GM18858 (cell line): ENCODE measurements around the gene GNG13.
"Not testable (repeated sequence)": the region's sequence is repeated elsewhere in the genome, so short reads cannot be mapped to it uniquely, and the experiment has no call there.

ENCODE experiments used
- ATAC-seq: cut with Tn5 transposase; IDR thresholded peaks from one replicate; pipeline ENCODE4 v1.9.1; 2021; ENCODE audit not compliant: unreplicated experiment

GNG13 gene

DNA sequence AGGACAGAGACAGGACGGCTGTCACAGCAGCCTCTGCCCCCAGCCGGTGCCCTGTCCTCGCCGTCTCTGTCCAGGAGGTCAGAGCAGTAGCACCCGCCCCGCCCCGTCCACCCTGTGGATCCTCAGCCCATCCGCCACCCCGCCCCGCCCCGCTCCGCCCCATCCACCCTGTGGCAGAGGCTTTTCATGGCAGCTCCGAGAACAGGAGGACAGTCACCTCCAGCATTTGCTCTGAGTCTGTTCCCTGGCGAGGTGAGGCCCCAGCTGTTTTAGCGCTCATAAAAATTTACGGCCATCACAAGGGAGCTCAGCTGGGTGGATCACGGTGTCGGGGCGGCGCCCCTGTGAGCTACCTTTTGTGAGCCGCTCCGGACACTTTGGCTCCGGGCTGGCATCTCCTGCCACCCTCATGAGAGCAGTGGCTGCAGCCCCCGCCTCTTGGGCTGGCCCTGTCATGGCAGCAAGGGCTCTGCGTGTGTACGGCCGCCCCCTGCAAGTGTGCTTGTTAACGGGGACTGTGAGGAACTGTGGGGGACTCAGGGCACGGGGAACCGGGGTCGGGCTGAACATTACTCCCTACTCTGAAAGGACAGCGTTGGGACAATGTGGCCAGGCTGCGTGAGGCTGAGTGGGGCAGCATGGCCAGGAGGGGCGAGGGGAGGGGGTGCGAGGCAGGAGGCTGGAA is 32.3 kb upstream of the GNG13 start:
- ATAC-seq = no peak

DNA sequence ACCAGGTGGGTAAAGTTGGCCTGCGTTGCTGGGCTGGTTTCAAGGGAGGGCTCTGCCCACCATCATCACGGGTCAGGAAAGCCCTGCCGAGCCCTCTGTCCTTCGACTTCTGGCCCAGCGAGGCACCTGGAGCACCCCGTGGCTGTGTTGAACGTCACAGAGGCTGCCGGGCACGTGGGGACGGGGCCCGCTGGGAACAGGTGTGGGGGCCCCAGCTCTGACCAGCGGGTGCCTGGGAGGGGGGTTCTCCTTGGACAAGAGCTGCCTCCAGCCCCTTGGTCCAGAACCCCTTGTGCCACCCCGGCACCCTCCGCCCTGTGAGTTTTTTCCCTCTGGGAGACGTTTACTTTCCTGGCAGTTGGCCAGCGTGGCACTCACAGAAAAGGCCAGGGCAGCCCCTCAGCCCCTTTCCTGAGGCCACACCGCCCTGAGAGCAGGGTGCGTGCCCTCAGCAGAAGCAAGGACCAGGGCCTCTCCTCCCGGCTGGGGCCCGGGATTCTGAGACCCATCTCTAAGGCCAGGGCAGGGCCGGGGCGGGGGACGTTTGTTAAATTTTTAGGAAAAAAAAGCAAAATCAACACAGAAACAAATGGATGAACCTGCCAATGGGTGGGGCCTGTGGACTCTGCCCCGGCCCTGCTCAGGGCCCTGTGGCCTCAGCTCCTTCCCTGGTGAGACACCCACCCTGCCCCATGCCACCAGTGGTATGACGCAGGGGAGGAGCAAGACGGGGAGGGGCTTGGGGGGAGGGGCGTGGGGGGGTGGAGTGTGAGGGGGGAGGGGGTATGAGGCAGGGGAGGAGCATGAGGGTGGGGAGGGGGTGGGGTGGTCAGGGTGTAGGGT is 31.3 kb upstream of the GNG13 start:
- ATAC-seq = no peak

DNA sequence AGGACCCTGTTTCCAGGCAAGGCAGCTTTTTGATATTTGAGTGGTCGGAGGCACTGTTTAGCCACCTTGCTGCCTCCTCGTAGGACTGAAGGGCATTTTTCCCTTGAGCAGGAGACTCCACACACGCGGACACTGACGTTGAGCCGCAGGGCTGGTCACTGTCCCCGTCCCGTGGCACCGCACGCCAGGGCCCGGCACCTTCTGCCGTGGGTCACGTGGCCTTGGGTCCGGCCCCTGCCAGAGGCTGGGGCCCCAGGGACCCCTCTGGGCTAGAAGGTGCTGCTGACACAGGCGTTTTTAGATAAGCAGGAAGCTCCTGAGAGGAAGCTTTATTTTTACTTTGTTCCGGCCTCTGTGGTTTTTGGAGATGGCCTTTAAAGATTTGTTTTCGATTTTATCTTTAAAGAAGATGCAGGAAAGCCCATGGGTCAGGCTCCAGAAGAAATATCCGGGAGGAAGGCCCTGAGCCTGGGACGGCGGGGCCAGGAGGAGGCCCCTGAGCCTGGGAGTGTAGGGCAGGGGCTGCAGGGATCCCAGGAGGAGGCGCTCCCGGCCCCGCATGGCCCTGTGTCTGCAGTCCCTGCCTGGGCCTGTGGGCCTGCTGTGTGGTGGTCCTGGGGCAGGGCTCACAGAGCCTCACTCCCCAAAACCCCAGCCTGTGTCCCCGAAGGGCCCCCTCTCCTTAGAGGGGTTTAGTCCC is 30.5 kb upstream of the GNG13 start:
- ATAC-seq = no peak

DNA sequence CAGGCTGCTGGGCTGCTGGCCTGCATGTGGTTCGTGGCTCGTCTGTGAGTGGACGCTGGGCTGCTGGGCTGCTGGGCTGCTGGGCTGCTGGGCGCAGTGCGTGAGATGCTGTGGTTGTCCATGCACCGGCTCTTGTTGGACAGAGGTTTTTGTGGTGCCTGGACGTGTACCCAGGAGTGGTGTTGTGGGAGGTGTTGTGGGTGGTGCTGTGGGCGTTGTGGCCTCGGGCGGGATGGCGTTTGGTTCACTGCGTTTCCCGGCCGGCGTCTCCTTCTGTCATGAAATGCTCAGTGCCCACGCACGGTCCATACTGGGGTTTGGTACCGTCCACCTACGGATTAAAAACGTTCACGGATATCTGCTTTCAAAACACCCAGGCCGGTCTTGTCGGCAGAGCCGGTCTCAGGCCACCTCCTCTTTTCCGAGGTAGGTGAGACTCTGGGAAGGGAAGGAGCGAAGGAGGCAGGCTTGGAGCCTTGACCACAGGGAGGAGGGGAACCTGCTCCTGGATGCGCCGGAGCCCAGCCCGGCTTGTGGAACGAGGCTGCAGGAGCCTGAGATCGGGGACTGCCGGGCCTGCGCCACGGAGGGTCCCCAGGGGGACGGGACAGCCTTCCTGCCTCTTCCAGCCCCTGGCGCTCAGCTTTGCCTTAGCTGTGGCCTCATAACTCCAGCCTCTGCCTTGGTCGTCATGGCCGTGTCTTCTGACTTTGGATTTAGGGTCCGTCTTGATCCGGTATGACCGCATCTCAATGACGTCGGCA is 29.8 kb upstream of the GNG13 start:
- no peak for ATAC-seq

DNA sequence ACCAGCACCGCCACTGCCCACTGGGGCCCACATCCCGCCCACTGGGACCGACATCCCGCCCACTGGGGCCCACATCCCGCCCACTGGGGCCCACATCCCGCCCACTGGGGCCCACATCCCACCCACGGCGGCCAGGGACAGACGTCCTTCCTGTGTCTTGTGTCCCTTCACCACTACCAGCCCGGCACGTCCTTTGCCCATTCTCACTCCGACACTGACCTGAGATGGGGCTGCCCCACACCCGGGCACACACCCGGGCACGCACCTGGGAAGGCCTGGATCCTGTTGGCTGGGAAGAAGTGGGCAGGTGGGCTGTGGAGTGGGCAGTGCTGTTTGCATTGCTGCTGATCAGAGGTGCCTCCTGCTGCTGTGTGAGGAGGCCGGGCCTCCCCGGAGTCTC is 28.4 kb upstream of the GNG13 start:
- no peak for ATAC-seq

DNA sequence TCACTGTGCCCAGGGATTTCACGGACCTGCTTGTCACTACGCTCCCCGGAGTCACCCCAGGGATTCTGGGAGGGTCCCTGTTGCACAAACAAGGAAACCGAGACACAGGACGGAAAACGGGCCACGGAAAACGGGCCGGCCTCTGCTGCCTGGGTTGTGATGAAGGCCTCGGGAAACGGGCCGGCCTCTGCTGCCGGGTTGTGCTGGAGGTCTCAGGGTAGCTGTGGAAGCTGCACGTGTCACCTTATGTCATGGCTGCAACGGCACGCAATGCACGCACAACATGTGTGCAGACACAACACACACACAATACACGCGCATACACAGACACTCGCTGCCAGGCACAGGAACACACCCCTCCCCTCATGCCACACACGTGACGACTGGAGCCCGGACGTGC is 27.0 kb upstream of the GNG13 start:
- no peak for ATAC-seq

DNA sequence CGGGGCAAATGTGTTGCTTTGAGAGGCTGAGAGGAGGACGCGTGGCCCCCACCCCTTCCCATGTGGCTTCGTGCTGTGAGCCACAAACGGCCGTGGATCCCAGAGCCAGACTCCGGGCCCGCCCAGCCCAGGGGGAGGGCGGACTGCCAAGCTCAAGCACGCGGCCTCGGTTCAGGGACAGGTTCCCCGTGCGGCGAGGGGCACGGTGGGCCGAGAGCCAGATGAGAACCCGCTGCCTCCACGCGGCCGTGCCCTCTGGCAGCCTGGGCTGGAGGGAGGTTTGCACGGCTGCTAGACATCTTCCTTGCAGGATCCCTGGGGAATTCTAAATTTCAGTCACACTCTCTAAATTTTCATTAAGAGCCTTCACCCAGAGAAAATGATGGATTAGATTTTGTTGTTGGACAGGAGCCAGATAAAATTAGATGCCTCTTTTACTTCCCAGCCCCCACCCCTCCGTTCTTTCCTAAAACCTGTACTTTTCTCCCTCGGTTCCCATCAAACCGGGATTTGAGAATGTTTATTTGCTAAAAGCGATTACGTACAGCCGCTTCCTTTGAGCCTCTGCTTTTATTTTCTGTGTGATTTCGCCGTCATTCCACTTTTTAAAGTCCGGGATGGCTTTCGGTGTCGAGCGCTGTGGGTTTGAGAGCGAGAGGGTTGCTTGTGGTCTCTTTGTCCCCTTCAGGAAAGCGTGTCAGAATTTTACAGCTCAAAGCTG is 25.0 kb upstream of the GNG13 start:
- no peak for ATAC-seq

DNA sequence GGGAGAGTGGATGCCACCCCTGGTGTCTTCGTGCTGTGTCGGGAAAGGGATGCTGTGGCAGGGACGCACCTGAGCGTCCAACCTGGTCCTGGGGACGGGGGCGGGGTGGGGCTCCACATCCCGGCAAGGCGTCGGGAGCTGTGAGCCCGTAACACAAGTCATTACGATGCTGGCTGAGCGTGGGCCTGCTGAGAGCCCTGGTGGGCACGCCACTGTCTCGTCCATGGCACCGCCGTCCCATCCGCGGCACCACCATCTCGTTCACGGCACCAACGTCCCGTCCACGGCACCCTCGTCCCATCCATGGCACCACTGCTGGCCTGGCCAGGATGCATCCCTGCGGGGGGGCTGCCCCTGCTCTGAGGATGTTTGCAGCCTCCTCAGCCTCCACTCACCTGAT is 24.1 kb upstream of the GNG13 start:
- no peak for ATAC-seq

DNA sequence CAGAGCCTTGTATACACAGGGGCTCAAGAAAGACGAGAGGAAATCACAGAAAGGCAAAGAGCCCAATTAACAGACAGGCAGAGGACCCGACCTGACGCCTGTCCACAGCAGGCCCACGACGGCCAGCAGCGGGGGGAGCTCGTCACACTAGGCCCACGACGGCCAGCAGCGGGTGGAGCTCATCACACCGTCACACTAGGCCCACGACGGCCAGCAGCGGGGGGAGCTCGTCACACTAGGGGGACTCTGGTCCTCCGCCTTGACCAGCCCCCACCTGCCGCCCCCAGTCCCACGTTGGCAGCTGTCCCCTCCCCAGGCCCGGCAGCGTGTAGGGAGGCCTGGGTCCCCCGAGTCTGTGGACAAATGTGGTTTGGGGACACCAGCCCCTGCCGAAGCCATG is 23.7 kb upstream of the GNG13 start:
- ATAC-seq = no peak

DNA sequence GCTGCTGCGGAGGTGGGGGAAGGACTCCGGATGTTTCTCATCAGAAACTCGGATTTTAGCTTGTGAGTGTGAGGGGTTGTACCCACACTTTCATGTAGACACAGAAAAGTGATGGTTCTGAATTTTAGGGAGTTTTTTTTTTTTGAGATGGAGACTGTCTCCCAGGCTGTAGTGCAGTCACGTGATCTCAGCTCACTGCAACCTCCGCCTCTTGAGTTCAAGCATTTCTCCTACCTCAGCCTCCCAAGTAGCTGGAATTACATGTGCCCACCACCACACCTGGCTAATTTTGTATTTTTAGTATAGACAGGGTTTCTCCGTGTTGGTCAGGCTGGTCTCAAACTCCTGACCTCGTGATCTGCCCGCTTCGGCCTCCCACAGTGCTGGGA is 22.4 kb upstream of the GNG13 start:
- no peak for ATAC-seq

DNA sequence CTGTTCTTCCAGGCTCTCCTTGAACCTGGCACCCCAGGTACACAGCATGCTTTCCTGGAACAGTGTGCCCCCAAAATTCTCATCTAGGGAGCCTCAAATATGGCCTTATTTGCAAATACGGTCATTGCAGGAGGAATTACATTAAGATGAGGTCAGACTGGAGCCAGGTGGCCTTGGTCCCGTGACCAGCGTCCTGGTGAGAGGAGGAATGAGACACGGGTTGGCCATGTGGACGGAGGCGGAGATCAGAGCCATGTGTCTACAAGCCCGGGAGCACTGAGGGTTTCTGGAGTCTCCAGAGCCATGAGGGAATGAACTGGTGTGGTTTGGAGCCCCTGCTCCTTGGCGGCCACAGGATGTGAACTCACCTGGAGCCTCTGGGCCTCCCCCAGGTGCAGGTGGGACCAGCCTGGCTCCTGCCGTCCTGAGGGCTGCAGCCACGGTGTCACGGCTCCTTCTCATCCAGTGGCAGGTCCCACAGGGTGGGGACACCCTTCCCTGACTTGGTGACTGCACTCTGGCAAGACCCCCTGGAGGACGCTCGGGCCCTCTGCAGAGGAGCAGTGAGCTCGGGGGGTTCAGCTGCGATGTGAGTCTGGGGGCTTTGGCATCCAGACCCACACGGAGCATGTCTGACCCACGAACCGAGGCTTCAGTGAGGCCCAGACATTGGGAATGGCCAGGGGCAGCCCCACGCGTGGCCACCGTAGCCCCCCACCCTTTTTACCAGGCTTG is 21.8 kb upstream of the GNG13 start:
- ATAC-seq = no peak

DNA sequence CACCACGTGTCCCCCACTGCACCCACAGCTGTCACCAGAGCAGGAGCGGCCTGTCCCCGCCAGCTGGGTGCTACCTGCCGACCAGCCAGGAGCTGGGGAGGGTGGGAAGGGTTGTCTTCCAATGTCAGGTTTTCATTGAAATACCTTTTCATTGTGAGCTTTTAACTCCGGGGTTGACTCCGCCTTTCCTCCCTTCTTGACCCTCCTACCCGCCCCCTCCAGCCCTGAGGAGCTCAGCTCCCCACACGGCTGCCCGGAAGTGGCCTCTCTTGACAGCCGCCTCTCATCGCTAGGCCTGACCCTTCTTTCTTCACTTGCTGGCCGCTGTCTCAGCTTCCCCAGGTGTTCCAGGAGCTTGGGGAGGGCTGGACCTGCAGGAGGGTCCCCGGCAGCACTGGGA is 21.2 kb upstream of the GNG13 start:
- ATAC-seq = no peak

DNA sequence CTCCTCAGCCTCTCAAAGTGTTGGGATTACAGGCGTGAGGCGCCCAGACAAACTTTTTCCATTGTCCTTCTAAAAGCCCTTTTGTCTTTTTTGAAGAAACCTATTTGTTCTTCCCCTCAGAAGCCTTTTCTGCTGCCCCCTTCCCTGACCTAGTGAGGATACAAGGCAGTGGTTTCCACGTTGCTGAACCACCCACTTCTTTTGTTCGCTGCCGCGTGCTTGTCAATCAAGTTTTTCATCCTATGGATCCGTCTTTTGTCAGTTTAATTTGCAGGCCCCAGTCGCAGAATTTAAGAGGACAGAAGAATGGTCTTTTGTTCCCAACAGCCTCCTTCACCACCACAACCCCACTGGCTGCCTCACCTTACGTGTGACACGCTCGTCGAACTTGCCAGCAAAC is 20.2 kb upstream of the GNG13 start:
- ATAC-seq = no peak

DNA sequence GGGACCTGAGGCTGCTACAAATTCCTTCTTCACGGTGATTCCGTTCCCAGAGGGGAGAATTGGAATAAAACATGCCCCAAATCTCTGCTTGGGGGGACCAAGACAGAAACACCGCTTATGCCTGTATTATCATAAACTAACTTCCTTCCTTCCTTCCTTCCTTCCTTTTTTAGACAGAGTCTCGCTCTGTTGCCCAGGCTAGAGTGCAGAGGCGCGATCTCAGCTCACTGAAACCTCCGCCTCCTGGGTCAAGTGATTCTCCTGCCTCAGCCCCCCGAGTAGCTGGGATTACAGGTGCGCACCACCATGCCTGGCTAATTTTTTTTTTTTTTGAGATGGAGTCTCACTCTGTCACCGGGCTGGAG is 19.5 kb upstream of the GNG13 start:
- not testable (repeated sequence) for ATAC-seq

DNA sequence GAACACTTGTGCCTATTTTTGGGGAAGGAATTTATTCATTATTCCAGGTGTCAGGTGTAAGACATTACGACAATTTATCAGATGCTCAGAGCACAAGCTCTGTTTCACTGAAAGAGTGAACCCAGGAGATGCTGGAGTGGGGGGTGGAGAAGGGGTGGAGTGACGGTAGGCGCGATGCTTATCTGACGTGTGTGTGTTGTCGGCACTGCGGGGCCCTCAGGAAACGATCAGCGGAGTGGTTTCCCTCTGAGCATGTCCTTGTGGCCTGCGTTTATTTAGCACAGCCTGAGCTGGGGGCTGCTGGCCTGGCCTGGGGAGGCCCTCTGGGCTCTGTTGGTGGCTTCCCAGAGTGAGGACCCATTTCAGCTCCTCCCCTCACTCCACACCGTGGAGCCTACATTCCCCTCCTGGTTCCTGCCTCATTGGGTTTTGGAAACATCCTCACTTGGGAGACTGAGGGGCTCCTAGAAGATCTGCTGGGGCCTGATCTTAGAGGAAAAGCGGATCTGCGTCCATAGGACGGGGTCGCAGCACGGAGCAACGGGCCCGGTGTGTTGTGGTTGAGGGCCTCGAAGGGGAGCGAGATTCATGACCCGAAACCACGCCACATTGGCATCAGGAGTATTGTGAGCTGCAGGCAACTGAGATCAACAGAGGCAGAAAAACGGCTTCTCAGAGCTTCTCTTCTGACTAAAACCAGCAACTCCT is 19.0 kb upstream of the GNG13 start:
- no peak for ATAC-seq

DNA sequence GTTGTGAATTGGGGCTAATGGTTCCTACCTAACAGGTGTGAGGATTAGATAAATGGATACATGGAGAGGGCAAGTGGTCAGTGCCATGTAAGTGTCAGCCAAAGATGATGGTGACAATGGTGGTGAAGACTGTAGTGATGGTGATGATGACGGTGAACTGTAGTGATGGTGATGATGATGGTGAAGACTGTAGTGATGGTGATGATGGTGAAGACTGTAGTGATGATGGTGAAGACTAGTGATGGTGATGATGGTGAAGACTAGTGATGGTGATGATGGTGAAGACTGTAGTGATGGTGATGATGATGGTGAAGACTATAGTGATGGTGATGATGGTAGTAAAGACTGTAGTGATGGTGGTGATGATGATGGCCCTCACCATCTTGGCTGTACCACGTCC is 18.1 kb upstream of the GNG13 start:
- ATAC-seq = no peak

DNA sequence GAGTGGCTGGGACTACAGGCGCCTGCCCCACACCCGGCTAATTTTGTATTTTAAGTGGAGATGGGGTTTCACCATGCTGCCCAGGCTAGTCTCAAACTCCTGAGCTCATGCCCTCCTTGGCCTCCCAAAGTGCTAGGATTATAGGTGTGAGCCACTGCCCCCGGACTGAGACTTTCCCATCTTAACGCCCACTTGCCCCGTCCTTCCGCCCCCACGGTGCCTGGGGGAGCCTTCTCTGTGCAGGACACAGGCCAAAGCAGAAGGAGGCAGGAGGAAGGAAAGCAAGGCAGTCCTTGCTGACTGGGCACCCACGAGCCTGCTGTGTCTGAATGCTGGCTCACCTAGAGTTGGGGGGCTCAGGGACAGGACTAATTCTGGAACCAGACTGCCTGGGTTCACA is 17.6 kb upstream of the GNG13 start:
- no peak for ATAC-seq

DNA sequence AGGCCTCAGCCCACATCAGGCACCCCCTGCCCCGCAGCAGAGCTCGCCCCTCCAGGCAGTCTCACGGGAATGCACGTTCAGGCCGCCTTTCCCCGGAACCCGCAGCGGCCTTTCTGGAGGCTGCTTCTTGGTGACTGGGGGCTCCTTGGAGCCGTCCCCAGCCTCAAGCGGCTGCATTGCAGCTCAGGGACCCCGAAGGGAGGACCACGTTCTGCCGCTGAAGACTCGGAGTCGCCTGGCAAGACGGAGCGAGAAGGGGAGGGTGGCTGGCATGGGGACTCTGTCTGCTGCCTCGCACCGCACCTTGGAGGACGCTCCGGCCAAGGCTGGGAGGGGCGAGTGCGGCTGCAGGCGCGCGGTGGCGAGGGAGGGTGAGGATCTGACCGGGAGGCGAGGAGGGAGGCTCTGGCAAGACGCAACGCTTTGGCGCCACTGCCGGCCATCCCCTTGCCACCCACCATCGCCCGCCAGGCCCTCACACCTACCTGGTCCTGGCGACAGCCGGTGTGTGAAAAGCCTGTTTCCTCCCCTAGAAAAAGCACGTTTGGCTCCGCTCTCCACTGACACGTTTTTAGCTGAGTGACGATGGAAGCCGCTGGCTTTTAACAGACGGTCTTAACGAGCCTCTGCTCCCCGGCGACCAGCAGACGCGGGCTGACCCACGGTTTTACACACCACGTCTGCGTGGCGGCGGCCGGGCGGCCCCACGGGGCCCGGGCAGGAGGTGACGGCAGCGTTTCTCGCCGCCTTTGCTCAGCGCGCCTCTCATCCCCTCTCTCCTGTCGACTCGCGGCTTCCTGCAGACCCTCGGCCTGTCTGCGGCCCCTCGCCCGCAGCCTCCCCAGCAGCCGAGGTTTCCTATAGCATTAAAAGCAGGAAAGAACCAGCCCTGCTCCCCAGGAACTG is 16.7 kb upstream of the GNG13 start:
- ATAC-seq = no peak
